Naive thymus-derived CD8-positive, alpha-beta T cell (primary cell): ENCODE results near the gene PIK3R3. TPM values are rescaled to one million over a fixed set of nuclear protein-coding genes. Genes with fewer than 3 reads are reported as not detected.
A peak's percentile ranks its signal among the peaks of the same experiment; 100 is the strongest.
"Not testable (repeated sequence)": the region's sequence is repeated elsewhere in the genome, so short reads cannot be mapped to it uniquely, and the experiment has no call there.

Experiments used
- ATAC-seq, 2 donors: fragments of 150-1000 bp; cut with Tn5 transposase in 1 of 2; sonication (Bioruptor Pico), chemical (Tn5 transposase) in 1 of 2; 1 replicate in 1 of 2; 2 replicates in 1 of 2; pipeline ENCODE4 v1.10.0; 2021; ENCODE audit warnings: mild to moderate bottlenecking in 2 of 2, moderate library complexity in 2 of 2
- POLR2A ChIA-PET: fragments of 350-600 bp; sonication (Branson Sonifier 250); formaldehyde crosslinking; loops from one replicate; lab custom pipeline; 2021; ENCODE audit warnings: antibody characterized with exemption; lab: Charles Lee
- DNase-seq, 10 donors: peaks; one replicate each; pipeline versions ENCODE4 v3.0.0 to v3.0.0-alpha.2; 2020 to 2022
- H3K27ac Mint-ChIP-seq, 10 donors: one replicate each; pipeline ENCODE4 v1.8.0; 2020 to 2022; ENCODE audit warnings: mild to moderate bottlenecking in 10 of 10, mixed read lengths in 10 of 10, moderate library complexity in 4 of 10, inconsistent platforms in 1 of 10
- H3K27me3 Mint-ChIP-seq, 5 donors: one replicate each; pipeline ENCODE4 v1.8.0; 2021 to 2022; ENCODE audit warnings: mixed read lengths in 5 of 5
- H3K36me3 Mint-ChIP-seq, 3 donors: one replicate each; pipeline ENCODE4 v1.8.0; 2020 to 2022; ENCODE audit warnings: mixed read lengths in 3 of 3, mild to moderate bottlenecking in 2 of 3, inconsistent platforms in 1 of 3
- H3K4me1 Mint-ChIP-seq, 4 donors: one replicate each; pipeline ENCODE4 v1.8.0; 2021 to 2022; ENCODE audit warnings: mixed read lengths in 4 of 4
- H3K4me3 Mint-ChIP-seq, 10 donors: one replicate each; pipeline ENCODE4 v1.8.0; 2020 to 2022; ENCODE audit warnings: mild to moderate bottlenecking in 10 of 10, mixed read lengths in 10 of 10, moderate library complexity in 6 of 10, inconsistent platforms in 1 of 10
- H3K9me3 Mint-ChIP-seq, 9 donors: one replicate each; pipeline ENCODE4 v1.8.0; 2020 to 2022; ENCODE audit warnings: mixed read lengths in 9 of 9, mild to moderate bottlenecking in 3 of 9, inconsistent platforms in 1 of 9, moderate library complexity in 1 of 9
- polyA plus RNA-seq, 3 donors: library from polyadenylated mRNA; unstranded; fragments of 300-500 nt; fragmentation: Illumina TruSeq; gene quantifications; one replicate each; pipeline ENCODE4 v1.2.3, GENCODE V29; 2021
- total RNA-seq, 8 experiments: library from RNA in 2 of 8; stranded (reverse) in 2 of 8; gene quantifications; one replicate each; pipeline ENCODE4 v1.2.3 and lab custom pipeline; 2021 to 2026

The PIK3R3 gene
- total and polyA plus RNA-seq, 5 experiments from 2014 or later, result 0.41 to 1.4 (median 0.82) TPM

- no peak for DNase-seq
- POLR2A ChIA-PET, result no interaction called here
- H3K9me3 Mint-ChIP-seq, result no peaks in the 10 kb centered on the region
- H3K27me3 Mint-ChIP-seq, result no peaks in the 10 kb centered on the region
- H3K4me1 Mint-ChIP-seq, result peaks cover 7 to 12% (median 10%) of the 10 kb centered on the region in 4 donors
- H3K4me3 Mint-ChIP-seq, result no peak overlapping the region
- H3K36me3 Mint-ChIP-seq, result no peaks in the 10 kb centered on the region
- no peak overlapping the region for H3K27ac Mint-ChIP-seq
- ATAC-seq, result no peak
These were observed 63.9 kb downstream of the PIK3R3 start for GRCh38 chr1:46068525-46068924.

DNA sequence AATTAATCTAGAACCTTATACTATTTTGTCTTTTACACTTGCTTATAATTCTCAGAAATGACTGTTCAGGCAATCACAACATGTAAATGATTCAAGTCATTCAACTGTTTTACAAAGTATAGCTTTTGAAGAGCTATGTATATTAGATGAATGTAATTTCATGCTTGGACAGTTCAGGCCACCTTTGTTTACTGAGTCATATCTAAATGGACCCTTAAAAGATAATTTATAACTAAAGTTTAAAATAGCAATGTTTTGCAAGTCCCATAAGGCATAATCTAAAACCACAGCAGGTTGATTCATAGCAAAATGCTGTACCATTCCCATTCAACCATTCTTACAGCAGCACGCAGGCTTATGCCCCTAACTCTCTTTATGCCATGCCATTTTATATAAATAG lies 64.8 kb downstream of the PIK3R3 start:
- Mint-ChIP-seq H3K9me3 (no peaks in the 10 kb centered on the region), H3K4me1 (peaks cover 10 to 16% (median 14%) of the 10 kb centered on the region in 4 donors), H3K36me3 (no peaks in the 10 kb centered on the region), H3K27ac (peak overlapping the region in 1 of 10 donors; percentile 24), H3K4me3 (no peak overlapping the region), H3K27me3 (no peaks in the 10 kb centered on the region)
- POLR2A ChIA-PET, result no interaction called here
- ATAC-seq (no peak), DNase-seq (no peak)

GRCh38 chr1:46065405-46065804 lies 67.0 kb downstream of the PIK3R3 start:
- peak overlapping the region; percentile 45 to 84 (median 74) for H3K4me3 Mint-ChIP-seq
- POLR2A ChIA-PET, result no interaction called here
- H3K27me3 Mint-ChIP-seq, result no peaks in the 10 kb centered on the region
- no peaks in the 10 kb centered on the region for H3K36me3 Mint-ChIP-seq
- DNase-seq (peak in 2 of 10 donors; percentile 12 to 18), ATAC-seq (peak; percentile 80 to 85)
- H3K27ac Mint-ChIP-seq, result peak overlapping the region; percentile 3 to 94 (median 78)
- no peaks in the 10 kb centered on the region for H3K9me3 Mint-ChIP-seq
- peaks cover 12 to 26% (median 16%) of the 10 kb centered on the region in 4 donors for H3K4me1 Mint-ChIP-seq

GRCh38 chr1:46064708-46065107 lies 67.7 kb downstream of the PIK3R3 start:
- no peak for ATAC-seq
- Mint-ChIP-seq H3K36me3 (no peaks in the 10 kb centered on the region), H3K4me1 (peaks cover 12 to 26% (median 16%) of the 10 kb centered on the region in 4 donors), H3K27me3 (no peaks in the 10 kb centered on the region), H3K9me3 (no peaks in the 10 kb centered on the region), H3K4me3 (peak overlapping the region in 5 of 10 donors; percentile 18 to 52 (median 47)), H3K27ac (peak overlapping the region in 3 of 10 donors; percentile 58 to 75 (median 74))
- POLR2A ChIA-PET, result no interaction called here
- no peak for DNase-seq

DNA sequence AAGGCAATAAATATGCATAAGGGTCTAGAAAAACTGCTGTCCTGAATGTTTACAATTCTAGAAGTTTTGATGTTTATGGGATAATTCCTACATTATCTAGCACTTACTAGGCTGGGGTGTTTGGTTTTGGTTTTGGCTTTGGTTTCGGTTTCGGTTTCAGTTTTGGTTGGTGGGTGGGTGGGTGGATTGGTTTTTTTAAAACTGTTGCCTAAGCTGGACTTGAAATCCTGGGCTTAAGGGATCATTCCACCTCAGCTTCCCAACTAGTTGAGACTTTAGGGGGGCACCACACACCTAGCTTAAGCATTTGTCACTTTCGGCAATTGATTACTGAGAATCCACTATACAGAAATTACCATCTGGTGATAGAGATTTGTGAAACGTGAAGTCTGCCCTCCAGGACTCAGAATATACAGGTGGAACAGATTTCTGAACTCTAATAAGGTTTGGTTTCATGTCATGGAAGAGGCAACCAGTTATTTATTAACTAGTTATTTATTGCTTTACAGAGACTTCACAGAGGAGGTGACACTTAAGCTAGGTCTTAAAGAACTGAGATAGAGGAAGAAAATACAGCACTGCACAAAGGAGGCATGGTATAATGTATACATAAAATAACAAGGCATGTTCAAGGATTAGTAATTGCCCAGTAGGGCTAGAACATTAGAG lies 69.6 kb downstream of the PIK3R3 start:
- peaks cover 12 to 26% (median 16%) of the 10 kb centered on the region in 4 donors for H3K4me1 Mint-ChIP-seq
- DNase-seq (peak in 2 of 10 donors; percentile 8 to 17), ATAC-seq (no peak)
- H3K36me3 Mint-ChIP-seq, result no peaks in the 10 kb centered on the region
- no peaks in the 10 kb centered on the region for H3K27me3 Mint-ChIP-seq
- H3K4me3 Mint-ChIP-seq, result peak overlapping the region in 6 of 10 donors; percentile 19 to 52 (median 41)
- peak overlapping the region in 4 of 10 donors; percentile 27 to 68 (median 30) for H3K27ac Mint-ChIP-seq
- H3K9me3 Mint-ChIP-seq, result no peaks in the 10 kb centered on the region
- POLR2A ChIA-PET, result no interaction called here

- Mint-ChIP-seq H3K27ac (no peak overlapping the region), H3K9me3 (peaks cover 0 to 3% (median 0%) of the 10 kb centered on the region in 9 donors), H3K36me3 (peaks cover 0 to 3% (median 0%) of the 10 kb centered on the region in 3 donors), H3K4me1 (peaks cover 12 to 26% (median 18%) of the 10 kb centered on the region in 4 donors), H3K27me3 (peaks cover 0 to 7% (median 2%) of the 10 kb centered on the region in 5 donors), H3K4me3 (no peak overlapping the region)
- ATAC-seq (no peak), DNase-seq (no peak)
- POLR2A ChIA-PET, result interaction anchor here (0.6 kb wide), 1 partner anchor 86 kb away, joined by 3 read pairs; no protein-coding TSS in a partner anchor
These were observed 71.3 kb downstream of the PIK3R3 start for GRCh38 chr1:46061146-46061545.

DNA sequence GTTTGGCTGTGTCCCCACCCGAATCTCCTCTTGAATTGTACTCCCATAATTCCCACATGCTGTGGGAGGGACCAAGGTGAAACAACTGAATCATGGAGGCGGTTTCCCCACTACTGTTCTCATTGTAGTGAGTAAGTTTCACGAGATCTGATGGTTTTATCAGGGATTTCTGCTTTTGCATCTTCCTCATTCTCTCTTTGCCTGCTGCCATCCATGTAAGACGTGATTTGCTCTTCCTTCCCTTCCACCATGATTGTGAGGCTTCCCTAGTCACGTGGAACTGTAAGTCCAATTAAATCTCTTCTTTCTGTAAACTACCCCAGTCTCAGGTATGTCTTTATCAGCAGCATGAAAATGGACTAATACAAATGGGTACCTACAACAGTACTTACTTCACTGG lies 73.5 kb downstream of the PIK3R3 start:
- H3K4me3 Mint-ChIP-seq, result no peak overlapping the region
- H3K27me3 Mint-ChIP-seq, result peaks cover 0 to 7% (median 2%) of the 10 kb centered on the region in 5 donors
- DNase-seq (no peak), ATAC-seq (no peak)
- POLR2A ChIA-PET, result no interaction called here
- peaks cover 0 to 3% (median 0%) of the 10 kb centered on the region in 3 donors for H3K36me3 Mint-ChIP-seq
- H3K27ac Mint-ChIP-seq, result no peak overlapping the region
- peaks cover 5 to 14% (median 9%) of the 10 kb centered on the region in 4 donors for H3K4me1 Mint-ChIP-seq
- H3K9me3 Mint-ChIP-seq, result peaks cover 0 to 3% (median 0%) of the 10 kb centered on the region in 9 donors

DNA sequence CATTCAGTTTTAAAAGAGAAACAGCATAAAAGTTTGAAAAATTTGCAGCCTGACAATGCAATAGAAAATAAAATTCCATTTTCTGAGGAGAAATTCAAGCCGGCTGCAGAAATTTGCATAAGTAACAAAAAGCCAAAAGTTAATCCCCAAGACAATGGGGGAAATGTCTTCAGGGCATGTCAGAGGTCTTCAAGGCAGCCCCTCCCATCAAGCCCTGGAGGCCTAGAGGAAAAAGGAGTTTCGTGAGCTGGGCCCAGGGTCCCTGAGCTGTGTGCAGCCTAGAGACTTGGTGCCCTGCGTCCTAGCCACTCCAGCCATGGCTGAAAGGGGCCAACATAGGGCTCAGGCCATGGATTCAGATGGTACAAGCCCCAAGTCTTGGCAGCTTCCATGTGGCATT lies 74.6 kb downstream of the PIK3R3 start:
- ATAC-seq (no peak), DNase-seq (no peak)
- Mint-ChIP-seq H3K27ac (no peak overlapping the region), H3K27me3 (peaks cover 0 to 7% (median 2%) of the 10 kb centered on the region in 5 donors), H3K9me3 (peaks cover 0 to 3% (median 0%) of the 10 kb centered on the region in 9 donors), H3K4me1 (peaks cover 2 to 11% (median 5%) of the 10 kb centered on the region in 4 donors), H3K36me3 (peaks cover 0 to 3% (median 0%) of the 10 kb centered on the region in 3 donors), H3K4me3 (no peak overlapping the region)
- POLR2A ChIA-PET, result no interaction called here

DNA sequence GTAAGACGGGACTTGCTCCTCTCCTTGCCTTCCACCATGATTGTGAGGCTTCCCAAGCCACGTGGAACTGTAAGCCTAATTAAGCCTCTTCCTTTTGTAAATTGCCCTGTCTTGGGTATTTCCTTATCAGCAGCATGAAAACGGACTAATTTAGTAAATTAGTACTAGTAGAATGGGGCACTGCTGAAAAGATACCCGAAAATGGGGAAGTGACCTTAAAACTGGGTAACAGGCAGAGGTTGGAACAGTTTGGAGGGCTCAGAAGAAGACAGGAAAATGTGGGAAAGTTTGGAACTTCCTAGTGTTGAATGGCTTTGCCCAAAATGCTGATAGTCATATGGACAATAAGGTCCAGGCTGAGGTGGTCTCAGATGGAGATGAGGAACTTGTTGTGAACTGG lies 75.2 kb downstream of the PIK3R3 start:
- H3K4me3 Mint-ChIP-seq, H3K4me1 Mint-ChIP-seq, H3K36me3 Mint-ChIP-seq, H3K9me3 Mint-ChIP-seq, H3K27ac Mint-ChIP-seq, H3K27me3 Mint-ChIP-seq, ATAC-seq, DNase-seq, POLR2A ChIA-PET: not testable (repeated sequence)

DNA sequence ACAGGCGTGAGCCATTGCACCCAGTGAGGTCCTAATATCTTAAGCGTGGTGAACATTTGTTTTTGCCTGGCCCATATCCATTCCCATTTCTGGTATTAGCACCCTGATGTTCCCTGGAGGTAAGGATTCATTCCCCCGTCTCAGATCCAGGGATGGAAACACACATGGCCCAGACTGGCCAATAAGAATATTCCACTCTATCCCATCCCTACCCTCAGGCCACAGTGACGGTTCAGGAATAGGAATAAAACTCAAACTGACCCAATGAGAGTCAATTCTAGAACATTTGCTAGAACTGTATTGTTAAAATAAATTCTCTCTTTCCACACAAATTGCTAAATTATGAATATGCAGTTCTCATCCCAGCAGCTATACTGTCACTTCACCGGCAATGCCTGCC lies 76.1 kb downstream of the PIK3R3 start:
- ATAC-seq, result no peak
- peaks cover 0 to 3% (median 0%) of the 10 kb centered on the region in 9 donors for H3K9me3 Mint-ChIP-seq
- no peak overlapping the region for H3K4me3 Mint-ChIP-seq
- H3K27ac Mint-ChIP-seq, result no peak overlapping the region
- H3K27me3 Mint-ChIP-seq, result peaks cover 0 to 7% (median 2%) of the 10 kb centered on the region in 5 donors
- POLR2A ChIA-PET, result no interaction called here
- DNase-seq, result no peak
- H3K36me3 Mint-ChIP-seq, result peaks cover 0 to 3% (median 0%) of the 10 kb centered on the region in 3 donors
- peaks cover 0 to 3% (median 1%) of the 10 kb centered on the region in 4 donors for H3K4me1 Mint-ChIP-seq

DNA sequence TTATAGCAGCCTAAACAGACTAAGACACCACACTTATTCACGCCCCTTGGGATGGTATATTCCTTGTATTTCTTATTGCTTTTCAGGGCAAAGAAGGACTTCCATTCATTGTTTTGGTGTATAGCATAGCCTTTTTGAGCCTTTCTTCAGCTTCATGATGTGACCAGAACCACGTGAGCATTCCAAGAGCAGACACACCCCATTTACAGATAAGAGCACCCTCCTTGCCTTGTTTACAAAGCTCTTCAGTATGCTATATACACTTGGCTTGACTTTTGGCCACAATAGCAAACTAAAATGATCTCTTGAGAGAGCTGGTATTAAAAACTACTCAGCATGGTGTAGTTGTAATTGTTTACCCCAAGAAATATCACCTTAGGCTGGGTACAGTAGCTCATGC lies 78.7 kb downstream of the PIK3R3 start:
- H3K36me3 Mint-ChIP-seq, result peaks cover 0 to 3% (median 0%) of the 10 kb centered on the region in 3 donors
- H3K4me1 Mint-ChIP-seq, result peaks cover 0 to 3% (median 0%) of the 10 kb centered on the region in 4 donors
- H3K4me3 Mint-ChIP-seq, result no peak overlapping the region
- DNase-seq (no peak), ATAC-seq (no peak)
- H3K27me3 Mint-ChIP-seq, result peaks cover 0 to 10% (median 2%) of the 10 kb centered on the region in 5 donors
- POLR2A ChIA-PET, result interaction anchor here (0.6 kb wide), 1 partner anchor 73 kb away, joined by 7 read pairs; no protein-coding TSS in a partner anchor
- H3K27ac Mint-ChIP-seq, result no peak overlapping the region
- H3K9me3 Mint-ChIP-seq, result peaks cover 0 to 3% (median 0%) of the 10 kb centered on the region in 9 donors

GRCh38 chr1:46044116-46044515 lies 88.3 kb downstream of the PIK3R3 start:
- H3K27ac Mint-ChIP-seq, result peak overlapping the region in 1 of 10 donors; percentile 50
- H3K27me3 Mint-ChIP-seq, result peaks cover 0 to 3% (median 0%) of the 10 kb centered on the region in 5 donors
- peaks cover 5 to 22% (median 7%) of the 10 kb centered on the region in 4 donors for H3K4me1 Mint-ChIP-seq
- DNase-seq, result no peak
- H3K9me3 Mint-ChIP-seq, result no peaks in the 10 kb centered on the region
- POLR2A ChIA-PET, result no interaction called here
- H3K36me3 Mint-ChIP-seq, result no peaks in the 10 kb centered on the region
- no peak overlapping the region for H3K4me3 Mint-ChIP-seq
- no peak for ATAC-seq

DNA sequence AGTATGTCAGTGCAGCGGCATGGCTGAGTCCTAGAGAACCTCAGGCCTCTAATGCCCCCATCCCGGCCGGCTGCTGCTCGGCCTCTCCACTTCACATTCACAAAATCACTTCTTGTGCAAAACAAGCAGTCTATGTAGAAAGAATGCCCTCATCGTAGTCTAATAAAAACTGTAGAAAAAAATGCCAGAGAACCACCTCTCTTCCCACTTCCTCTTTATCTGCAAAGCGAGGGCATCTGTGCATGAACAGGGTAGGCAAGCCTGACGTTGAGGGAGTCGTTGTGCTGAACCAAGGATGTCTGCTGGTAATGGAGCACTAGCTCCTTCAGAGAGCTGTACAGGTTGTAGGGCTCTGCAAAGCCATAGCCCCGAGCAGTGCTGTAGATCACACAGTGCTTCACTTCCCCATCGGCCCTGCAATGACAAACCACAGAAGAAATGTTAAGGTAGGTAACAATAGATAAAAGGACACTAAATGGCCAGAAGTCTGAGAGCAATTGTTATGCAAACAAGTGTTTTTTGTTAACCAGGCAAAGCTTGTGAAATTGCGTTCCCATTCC lies 88.9 kb downstream of the PIK3R3 start:
- peak in 1 of 2 donors; percentile 79 for ATAC-seq

More for the DNA sequence above, 88.9 kb downstream of the PIK3R3 start:
- Mint-ChIP-seq H3K36me3 (no peaks in the 10 kb centered on the region), H3K27ac (peak overlapping the region in 3 of 10 donors; percentile 2 to 50 (median 14)), H3K4me1 (peaks cover 5 to 22% (median 7%) of the 10 kb centered on the region in 4 donors), H3K4me3 (peak overlapping the region in 1 of 10 donors; percentile 39), H3K27me3 (peaks cover 0 to 3% (median 0%) of the 10 kb centered on the region in 5 donors), H3K9me3 (no peaks in the 10 kb centered on the region)
- POLR2A ChIA-PET, result no interaction called here
- DNase-seq, result peak in 1 of 10 donors; percentile 20
